ENCODE results near the gene LIMS1.
A peak's percentile ranks its signal among the peaks of the same experiment; 100 is the strongest.
"Not testable (repeated sequence)": the region's sequence is repeated elsewhere in the genome, so short reads cannot be mapped to it uniquely, and the experiment has no call there.

Gene LIMS1

DNA sequence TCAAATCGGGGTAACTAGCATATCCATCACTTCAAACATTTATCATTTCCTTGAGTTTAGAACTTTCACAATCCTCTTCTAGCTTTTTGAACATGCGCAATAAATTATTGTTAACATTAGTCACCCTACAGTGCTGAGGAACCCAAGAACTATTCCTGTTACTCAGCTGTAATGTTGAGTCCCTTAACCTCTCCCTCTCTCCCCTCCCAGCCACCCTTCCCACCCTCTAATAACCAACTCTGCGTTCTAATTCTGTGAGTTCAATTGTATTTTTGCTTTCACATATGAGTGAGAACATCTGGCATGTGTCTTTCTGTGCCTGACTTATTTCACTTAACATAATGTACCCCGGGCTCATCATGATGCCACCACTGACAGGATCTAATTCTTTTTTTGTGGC lies 106.5 kb downstream of the LIMS1 start:
- H3K9me3 ChIP-seq (ENCODE audit: control insufficient read depth in 5 of 5, low read length in 5 of 5): peaks cover 0 to 2% (median 0%) of the 10 kb centered on the region in 5 donors
- peak overlapping the region in 1 of 5 donors; percentile 32 for H3K9ac ChIP-seq (ENCODE audit: low read length in 5 of 5)
- no peaks in the 10 kb centered on the region for H3K36me3 ChIP-seq (ENCODE audit: control insufficient read depth in 5 of 5, insufficient read depth in 5 of 5, low read length in 5 of 5)
- no peaks in the 10 kb centered on the region for H3K27me3 ChIP-seq (ENCODE audit: control insufficient read depth in 5 of 5, insufficient read depth in 4 of 5, low read length in 5 of 5)
- no peak overlapping the region for H3K4me3 ChIP-seq (ENCODE audit: low read depth in 1 of 5, low read length in 5 of 5)
- H3K27ac ChIP-seq (ENCODE audit: low read depth, low read length): peak overlapping the region; percentile 42
- H3K4me1 ChIP-seq (ENCODE audit: control insufficient read depth in 5 of 5, insufficient read depth in 5 of 5, low read length in 5 of 5): peaks cover 11 to 48% (median 38%) of the 10 kb centered on the region in 5 donors

DNA sequence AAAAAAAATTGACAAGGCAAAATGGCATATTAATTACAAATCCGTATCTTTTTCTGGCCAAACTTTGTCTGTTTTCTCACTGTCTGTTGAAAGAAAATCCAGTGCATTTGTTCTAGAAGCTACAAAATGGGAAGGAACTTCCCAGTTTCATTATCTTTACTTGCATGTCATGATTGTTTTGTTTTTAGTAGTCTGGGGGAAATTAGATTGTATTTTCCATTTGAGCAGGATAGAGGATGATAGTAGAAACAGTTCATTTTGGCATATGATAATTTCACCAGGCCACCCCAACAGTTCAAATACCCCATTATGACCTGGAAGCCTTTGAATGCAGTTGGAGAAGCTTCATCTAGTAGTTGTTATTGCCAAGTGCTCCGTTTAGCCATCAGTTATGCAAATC lies 107.5 kb downstream of the LIMS1 start:
- peak overlapping the region; percentile 42 for H3K27ac ChIP-seq (ENCODE audit: low read depth, low read length)
- H3K4me3 ChIP-seq (ENCODE audit: low read depth in 1 of 5, low read length in 5 of 5): no peak overlapping the region
- no peaks in the 10 kb centered on the region for H3K36me3 ChIP-seq (ENCODE audit: control insufficient read depth in 5 of 5, insufficient read depth in 5 of 5, low read length in 5 of 5)
- no peaks in the 10 kb centered on the region for H3K27me3 ChIP-seq (ENCODE audit: control insufficient read depth in 5 of 5, insufficient read depth in 4 of 5, low read length in 5 of 5)
- peaks cover 0 to 2% (median 0%) of the 10 kb centered on the region in 5 donors for H3K9me3 ChIP-seq (ENCODE audit: control insufficient read depth in 5 of 5, low read length in 5 of 5)
- H3K4me1 ChIP-seq (ENCODE audit: control insufficient read depth in 5 of 5, insufficient read depth in 5 of 5, low read length in 5 of 5): peaks cover 9 to 38% (median 28%) of the 10 kb centered on the region in 5 donors
- no peak overlapping the region for H3K9ac ChIP-seq (ENCODE audit: low read length in 5 of 5)

- H3K27me3 ChIP-seq (ENCODE audit: control insufficient read depth in 5 of 5, insufficient read depth in 4 of 5, low read length in 5 of 5): no peaks in the 10 kb centered on the region
- no peaks in the 10 kb centered on the region for H3K9me3 ChIP-seq (ENCODE audit: control insufficient read depth in 5 of 5, low read length in 5 of 5)
- H3K36me3 ChIP-seq (ENCODE audit: control insufficient read depth in 5 of 5, insufficient read depth in 5 of 5, low read length in 5 of 5): no peaks in the 10 kb centered on the region
- H3K4me3 ChIP-seq (ENCODE audit: low read depth in 1 of 5, low read length in 5 of 5): no peak overlapping the region
- no peak overlapping the region for H3K9ac ChIP-seq (ENCODE audit: low read length in 5 of 5)
- peaks cover 4 to 26% (median 15%) of the 10 kb centered on the region in 5 donors for H3K4me1 ChIP-seq (ENCODE audit: control insufficient read depth in 5 of 5, insufficient read depth in 5 of 5, low read length in 5 of 5)
- H3K27ac ChIP-seq (ENCODE audit: low read depth, low read length): no peak overlapping the region
These were observed 109.1 kb downstream of the LIMS1 start for GRCh38 chr2:108643261-108643849.

GRCh38 chr2:108643862-108644261 lies 109.6 kb downstream of the LIMS1 start:
- not testable (repeated sequence) for H3K9me3 ChIP-seq (ENCODE audit: control insufficient read depth in 5 of 5, low read length in 5 of 5); H3K4me3 ChIP-seq (ENCODE audit: low read depth in 1 of 5, low read length in 5 of 5); H3K27ac ChIP-seq (ENCODE audit: low read depth, low read length); H3K9ac ChIP-seq (ENCODE audit: low read length in 5 of 5); H3K27me3 ChIP-seq (ENCODE audit: control insufficient read depth in 5 of 5, insufficient read depth in 4 of 5, low read length in 5 of 5); H3K36me3 ChIP-seq (ENCODE audit: control insufficient read depth in 5 of 5, insufficient read depth in 5 of 5, low read length in 5 of 5)
- H3K4me1 ChIP-seq (ENCODE audit: control insufficient read depth in 5 of 5, insufficient read depth in 5 of 5, low read length in 5 of 5): peaks cover 4 to 26% (median 15%) of the 10 kb centered on the region in 5 donors

DNA sequence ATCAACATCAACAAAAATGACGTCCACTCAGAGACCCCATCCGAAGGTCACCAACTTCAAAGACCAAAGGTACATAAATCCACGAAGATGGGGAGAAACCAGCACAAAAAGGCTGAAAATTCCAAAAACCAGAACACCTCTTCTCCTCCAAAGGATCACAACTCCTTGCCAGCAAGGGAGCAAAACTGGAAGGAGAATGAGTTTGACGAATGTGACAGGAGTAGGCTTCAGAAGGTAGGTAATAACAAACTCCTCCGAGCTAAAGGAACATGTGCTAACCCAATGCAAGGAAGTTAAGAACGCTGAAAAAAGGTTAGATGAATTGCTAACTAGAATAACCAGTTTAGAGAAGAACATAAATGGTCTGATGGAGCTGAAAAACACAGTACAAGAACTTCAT lies 110.2 kb downstream of the LIMS1 start:
- not testable (repeated sequence) for H3K9ac ChIP-seq (ENCODE audit: low read length in 5 of 5); H3K27ac ChIP-seq (ENCODE audit: low read depth, low read length); H3K9me3 ChIP-seq (ENCODE audit: control insufficient read depth in 5 of 5, low read length in 5 of 5); H3K36me3 ChIP-seq (ENCODE audit: control insufficient read depth in 5 of 5, insufficient read depth in 5 of 5, low read length in 5 of 5); H3K4me3 ChIP-seq (ENCODE audit: low read depth in 1 of 5, low read length in 5 of 5); H3K27me3 ChIP-seq (ENCODE audit: control insufficient read depth in 5 of 5, insufficient read depth in 4 of 5, low read length in 5 of 5)
- peaks cover 4 to 26% (median 15%) of the 10 kb centered on the region in 5 donors for H3K4me1 ChIP-seq (ENCODE audit: control insufficient read depth in 5 of 5, insufficient read depth in 5 of 5, low read length in 5 of 5)

DNA sequence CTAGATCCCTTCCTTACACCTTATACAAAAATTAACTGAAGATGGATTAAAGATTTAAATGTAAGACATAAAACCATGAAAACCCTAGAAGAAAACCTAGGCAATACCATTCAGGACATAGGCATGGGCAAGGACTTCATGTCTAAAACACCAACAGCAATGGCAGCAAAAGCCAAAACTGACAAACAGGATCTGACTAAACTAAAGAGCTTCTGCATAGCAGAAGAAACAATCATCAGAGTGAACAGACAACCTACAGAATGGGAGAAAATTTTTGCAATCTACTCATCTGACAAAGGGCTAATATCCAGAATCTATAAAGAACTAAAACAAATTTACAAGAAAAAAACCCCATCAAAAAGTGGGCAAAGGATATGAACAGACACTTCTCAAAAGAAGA lies 114.5 kb downstream of the LIMS1 start:
- not testable (repeated sequence) for H3K4me3 ChIP-seq (ENCODE audit: low read depth in 1 of 5, low read length in 5 of 5); H3K27me3 ChIP-seq (ENCODE audit: control insufficient read depth in 5 of 5, insufficient read depth in 4 of 5, low read length in 5 of 5); H3K36me3 ChIP-seq (ENCODE audit: control insufficient read depth in 5 of 5, insufficient read depth in 5 of 5, low read length in 5 of 5); H3K27ac ChIP-seq (ENCODE audit: low read depth, low read length); H3K9me3 ChIP-seq (ENCODE audit: control insufficient read depth in 5 of 5, low read length in 5 of 5); H3K9ac ChIP-seq (ENCODE audit: low read length in 5 of 5); H3K4me1 ChIP-seq (ENCODE audit: control insufficient read depth in 5 of 5, insufficient read depth in 5 of 5, low read length in 5 of 5)

DNA sequence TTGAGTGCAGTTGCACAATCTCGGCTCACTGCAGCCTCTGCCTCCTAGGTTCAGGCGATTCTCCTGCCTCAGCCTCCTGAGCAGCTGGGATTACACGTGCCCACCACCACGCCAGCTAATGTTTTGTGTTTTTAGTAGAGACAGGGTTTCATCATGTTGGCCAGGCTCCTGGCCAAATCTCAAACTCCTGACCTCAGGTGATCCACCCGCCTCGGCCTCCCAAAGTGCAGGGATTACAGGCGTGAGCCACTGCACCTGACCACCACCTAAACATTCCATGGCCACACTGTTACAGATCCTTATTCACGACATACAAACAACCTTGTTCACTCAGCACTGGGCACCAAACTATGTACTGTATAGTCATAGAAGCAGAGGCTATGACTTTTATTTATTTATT lies 116.2 kb downstream of the LIMS1 start:
- H3K27me3 ChIP-seq (ENCODE audit: control insufficient read depth in 5 of 5, insufficient read depth in 4 of 5, low read length in 5 of 5); H3K27ac ChIP-seq (ENCODE audit: low read depth, low read length); H3K9me3 ChIP-seq (ENCODE audit: control insufficient read depth in 5 of 5, low read length in 5 of 5); H3K4me1 ChIP-seq (ENCODE audit: control insufficient read depth in 5 of 5, insufficient read depth in 5 of 5, low read length in 5 of 5); H3K4me3 ChIP-seq (ENCODE audit: low read depth in 1 of 5, low read length in 5 of 5); H3K36me3 ChIP-seq (ENCODE audit: control insufficient read depth in 5 of 5, insufficient read depth in 5 of 5, low read length in 5 of 5); H3K9ac ChIP-seq (ENCODE audit: low read length in 5 of 5): not testable (repeated sequence)

DNA sequence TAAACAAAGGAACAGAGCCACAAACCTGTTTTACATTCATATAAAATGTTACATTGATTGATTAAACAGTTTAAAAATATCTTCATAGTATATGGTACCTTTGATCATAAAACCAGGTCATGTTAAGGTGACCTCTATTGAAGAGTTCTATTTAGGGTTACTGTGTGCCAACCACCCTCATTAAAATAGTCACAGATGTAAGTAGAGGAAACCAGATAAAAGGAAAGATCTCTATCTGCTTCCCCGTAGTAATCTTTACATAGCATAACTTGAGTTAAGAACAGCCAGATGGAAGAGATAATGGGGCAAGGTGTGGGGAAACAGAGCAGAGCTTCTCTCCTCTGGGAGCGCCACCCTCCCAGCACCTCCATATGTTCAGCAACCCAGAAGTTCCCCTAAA lies 117.2 kb downstream of the LIMS1 start:
- H3K36me3 ChIP-seq (ENCODE audit: control insufficient read depth in 5 of 5, insufficient read depth in 5 of 5, low read length in 5 of 5); H3K9me3 ChIP-seq (ENCODE audit: control insufficient read depth in 5 of 5, low read length in 5 of 5); H3K27me3 ChIP-seq (ENCODE audit: control insufficient read depth in 5 of 5, insufficient read depth in 4 of 5, low read length in 5 of 5); H3K27ac ChIP-seq (ENCODE audit: low read depth, low read length); H3K4me3 ChIP-seq (ENCODE audit: low read depth in 1 of 5, low read length in 5 of 5); H3K9ac ChIP-seq (ENCODE audit: low read length in 5 of 5); H3K4me1 ChIP-seq (ENCODE audit: control insufficient read depth in 5 of 5, insufficient read depth in 5 of 5, low read length in 5 of 5): not testable (repeated sequence)

GRCh38 chr2:108652187-108652931 lies 118.1 kb downstream of the LIMS1 start:
- H3K9ac ChIP-seq (ENCODE audit: low read length in 5 of 5); H3K27me3 ChIP-seq (ENCODE audit: control insufficient read depth in 5 of 5, insufficient read depth in 4 of 5, low read length in 5 of 5); H3K9me3 ChIP-seq (ENCODE audit: control insufficient read depth in 5 of 5, low read length in 5 of 5); H3K4me1 ChIP-seq (ENCODE audit: control insufficient read depth in 5 of 5, insufficient read depth in 5 of 5, low read length in 5 of 5); H3K4me3 ChIP-seq (ENCODE audit: low read depth in 1 of 5, low read length in 5 of 5); H3K36me3 ChIP-seq (ENCODE audit: control insufficient read depth in 5 of 5, insufficient read depth in 5 of 5, low read length in 5 of 5): not testable (repeated sequence)
- peak overlapping the region; percentile 65 for H3K27ac ChIP-seq (ENCODE audit: low read depth, low read length)

DNA sequence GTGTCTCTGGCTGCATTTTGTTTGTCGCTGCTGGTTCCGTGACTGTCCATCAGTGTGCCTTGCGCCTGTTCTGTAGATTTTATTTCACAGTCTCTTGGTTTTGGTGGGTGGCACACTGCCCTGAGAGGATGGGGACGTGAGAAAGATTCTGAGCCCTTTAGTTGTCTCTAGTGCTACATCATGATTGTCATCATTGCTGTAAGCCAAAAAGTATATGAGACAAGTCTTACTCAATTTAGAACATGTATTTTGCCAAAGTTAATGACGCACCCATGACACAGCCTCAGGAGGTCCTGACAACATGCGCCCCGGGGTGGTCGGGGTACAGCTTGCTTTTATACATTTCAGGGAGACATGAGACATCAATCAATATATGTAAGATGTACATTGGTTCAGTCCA lies 119.2 kb downstream of the LIMS1 start:
- H3K27ac ChIP-seq (ENCODE audit: low read depth, low read length): peak overlapping the region; percentile 67
- H3K9me3 ChIP-seq (ENCODE audit: control insufficient read depth in 5 of 5, low read length in 5 of 5); H3K4me1 ChIP-seq (ENCODE audit: control insufficient read depth in 5 of 5, insufficient read depth in 5 of 5, low read length in 5 of 5); H3K36me3 ChIP-seq (ENCODE audit: control insufficient read depth in 5 of 5, insufficient read depth in 5 of 5, low read length in 5 of 5); H3K27me3 ChIP-seq (ENCODE audit: control insufficient read depth in 5 of 5, insufficient read depth in 4 of 5, low read length in 5 of 5); H3K9ac ChIP-seq (ENCODE audit: low read length in 5 of 5); H3K4me3 ChIP-seq (ENCODE audit: low read depth in 1 of 5, low read length in 5 of 5): not testable (repeated sequence)

Measured in subcutaneous abdominal adipose tissue (tissue), 5 donors.